HCT116 (cell line): Measurements from ENCODE around the gene POU2F3.

ENCODE experiments used
- CTCF ChIP-seq, 3 experiments: fragments of 200-600 bp in 1 of 3; sonication (generic) in 1 of 3; IDR thresholded peaks in 2 of 3; conservative IDR thresholded peaks in 1 of 3; 2 replicates each; pipeline ENCODE4 v1.5.1; 2012 to 2017; ENCODE audit warnings: low read depth in 2 of 3, low read length in 2 of 3, antibody characterized with exemption in 1 of 3, borderline replicate concordance in 1 of 3, control low read depth in 1 of 3, mild to moderate bottlenecking in 1 of 3, mixed read lengths in 1 of 3, mixed run types in 1 of 3, moderate library complexity in 1 of 3; ENCODE audit not compliant: insufficient read depth in 1 of 3
- EZH2 ChIP-seq: fragments of 200-600 bp; sonication (generic); IDR thresholded peaks from 2 replicates; pipeline ENCODE4 v1.6.1; 2017; ENCODE audit warnings: antibody characterized with exemption, mixed run types
- EZH2phosphoT487 ChIP-seq: fragments of 200-600 bp; IDR thresholded peaks from 2 replicates; pipeline ENCODE4 v1.6.1; 2018; ENCODE audit warnings: antibody characterized with exemption, borderline replicate concordance
- POLR2A ChIP-seq: IDR thresholded peaks from 2 replicates; pipeline ENCODE4 v1.7.0; 2011; ENCODE audit warnings: borderline replicate concordance; ENCODE audit not compliant: insufficient read depth, insufficient read length; ENCODE audit errors: extremely low read depth
- POLR2AphosphoS5 ChIP-seq: IDR thresholded peaks from 2 replicates; pipeline ENCODE4 v1.6.1; 2011; ENCODE audit warnings: mild to moderate bottlenecking, low read depth, low read length, moderate library complexity
- TCF7L2 ChIP-seq: IDR thresholded peaks from 2 replicates; pipeline ENCODE4 v1.7.0; 2011; ENCODE audit warnings: borderline replicate concordance, inconsistent platforms; ENCODE audit not compliant: insufficient read depth, insufficient read length; ENCODE audit errors: extremely low read depth
- ZNF274 ChIP-seq: fragments of 200-500 bp; sonication (Bioruptor generic); IDR thresholded peaks from 2 replicates; pipeline ENCODE4 v1.6.1; 2014; ENCODE audit warnings: mild to moderate bottlenecking, low read depth, low read length, inconsistent platforms

DNA sequence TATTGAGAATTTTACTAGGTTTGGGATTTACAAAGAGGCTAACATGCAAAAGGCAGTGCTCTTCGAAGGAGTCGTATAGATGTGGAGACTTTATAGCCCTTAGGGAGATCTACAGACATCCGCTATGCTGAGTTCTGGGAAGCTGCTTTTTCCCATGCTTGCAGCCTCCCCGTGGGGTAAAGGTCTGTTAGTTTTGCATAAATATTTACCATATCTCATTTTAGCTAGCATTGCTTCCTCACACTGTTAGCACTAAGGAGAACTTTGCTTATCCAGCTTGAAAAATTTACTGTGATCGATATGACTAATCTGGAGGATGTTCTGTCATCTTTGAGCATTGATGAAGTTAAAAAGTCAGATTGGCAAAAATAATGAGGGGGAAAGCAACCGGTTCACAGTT, 114.8 kb downstream of the POU2F3 start:
- TF ChIP-seq ZNF274 (no peak), POLR2AphosphoS5 (no peak), POLR2A (no peak), EZH2 (no peak), CTCF (IDR thresholded peaks at IDR 0.05 in 2 of 3, conservative IDR thresholded peaks at IDR 0.05 in 1 of 3; ENCODE audit: borderline replicate concordance in 1 of 3, insufficient read depth in 1 of 3, low read depth in 2 of 3, low read length in 2 of 3) (no peak), EZH2phosphoT487 (no peak), TCF7L2 (no peak)
